ENCODE data around the gene VASP. TPM values are rescaled to one million over a fixed set of nuclear protein-coding genes. Genes with fewer than 3 reads are reported as not detected.

VASP gene
- total RNA-seq, 1 experiment from 2014 or later, result 144 TPM

- POLR2A ChIA-PET, result no interaction called here
- no peak overlapping the region for H3K27ac Mint-ChIP-seq
- peaks cover 33% of the 10 kb centered on the region for H3K4me1 Mint-ChIP-seq
- H3K27me3 Mint-ChIP-seq (ENCODE audit: low read depth), result peaks cover 79% of the 10 kb centered on the region
- CTCF ChIA-PET, result interaction anchor here (0.7 to 5.0 kb wide), 4 partner anchors 7 to 35 kb away, joined by 4 to 33 read pairs (median 14); partner anchors contain the start of gene FOSB
- no peaks in the 10 kb centered on the region for H3K9me3 Mint-ChIP-seq
- TF ChIP-seq IRF2 (CRISPR knock-in tag; IDR thresholded peaks at IDR 0.05; ENCODE audit: borderline replicate concordance, low read depth) (no peak), ZNF138 (CRISPR knock-in tag; conservative IDR thresholded peaks at IDR 0.05) (no peak), E2F5 (CRISPR knock-in tag; IDR thresholded peaks at IDR 0.05) (no peak), CDX4 (CRISPR knock-in tag; IDR thresholded peaks at IDR 0.05; ENCODE audit: borderline replicate concordance) (no peak), CREB1 (CRISPR knock-in tag; IDR thresholded peaks at IDR 0.05) (no peak), TP53 (CRISPR knock-in tag; IDR thresholded peaks at IDR 0.05) (no peak), TCF7 (CRISPR knock-in tag; IDR thresholded peaks at IDR 0.05; ENCODE audit: low read depth) (no peak)
- DNase-seq (ENCODE audit: low spot score) (no peak), ATAC-seq (no peak)
- H3K36me3 Mint-ChIP-seq, result no peaks in the 10 kb centered on the region
- H3K4me3 Mint-ChIP-seq, result no peak overlapping the region
Measured at GRCh38 chr19:45474606-45475521, 32.4 kb upstream of the VASP start.

GRCh38 chr19:45475537-45476291 lies 31.6 kb upstream of the VASP start:
- Mint-ChIP-seq H3K4me3 (no peak overlapping the region), H3K27ac (no peak overlapping the region), H3K36me3 (no peaks in the 10 kb centered on the region), H3K4me1 (peaks cover 33% of the 10 kb centered on the region), H3K9me3 (no peaks in the 10 kb centered on the region), H3K27me3 (ENCODE audit: low read depth) (peaks cover 73% of the 10 kb centered on the region)
- TF ChIP-seq HMGXB4 (CRISPR knock-in tag; IDR thresholded peaks at IDR 0.05) (no peak), NR2C2 (CRISPR knock-in tag; IDR thresholded peaks at IDR 0.05) (no peak), ERG (CRISPR knock-in tag; IDR thresholded peaks at IDR 0.05) (no peak), RELA (CRISPR knock-in tag; IDR thresholded peaks at IDR 0.05; ENCODE audit: borderline replicate concordance) (no peak)
- ChIA-PET POLR2A (no interaction called here), CTCF (interaction anchor here (0.6 to 7.1 kb wide), 6 partner anchors 8 to 48 kb away, joined by 3 to 325 read pairs (median 8); partner anchors contain the start of gene FOSB)
- ATAC-seq, result no peak
- no peak for DNase-seq (ENCODE audit: low spot score)

GRCh38 chr19:45476304-45476703 lies 31.0 kb upstream of the VASP start:
- H3K27ac Mint-ChIP-seq, result no peak overlapping the region
- ATAC-seq (no peak), DNase-seq (ENCODE audit: low spot score) (no peak)
- ChIA-PET POLR2A (interaction anchor here (3.0 kb wide), 1 partner anchor 36 kb away, joined by 28 read pairs; no protein-coding TSS in a partner anchor), CTCF (interaction anchor here (0.7 to 7.1 kb wide), 5 partner anchors 9 to 48 kb away, joined by 5 to 325 read pairs (median 11); partner anchors contain the start of gene FOSB)
- no peaks in the 10 kb centered on the region for H3K9me3 Mint-ChIP-seq
- peaks cover 70% of the 10 kb centered on the region for H3K27me3 Mint-ChIP-seq (ENCODE audit: low read depth)
- H3K36me3 Mint-ChIP-seq, result no peaks in the 10 kb centered on the region
- peaks cover 33% of the 10 kb centered on the region for H3K4me1 Mint-ChIP-seq
- H3K4me3 Mint-ChIP-seq, result no peak overlapping the region
- TF ChIP-seq EMX1 (CRISPR knock-in tag; IDR thresholded peaks at IDR 0.05) (no peak), NR2C2 (CRISPR knock-in tag; IDR thresholded peaks at IDR 0.05) (no peak), GABPB1 (CRISPR knock-in tag; IDR thresholded peaks at IDR 0.05) (no peak), HMGA2 (CRISPR knock-in tag; IDR thresholded peaks at IDR 0.05) (no peak), GRHL2 (CRISPR knock-in tag; IDR thresholded peaks at IDR 0.05; ENCODE audit: insufficient replicate concordance, severe bottlenecking) (no peak), NR1H2 (CRISPR knock-in tag; IDR thresholded peaks at IDR 0.05) (no peak), CTCF (IDR thresholded peaks at IDR 0.05) (no peak), ZNF232 (CRISPR knock-in tag; IDR thresholded peaks at IDR 0.05) (no peak)

Data from WTC11 (cell line).